Measurements from ENCODE around the gene MAP6.

The MAP6 gene

DNA sequence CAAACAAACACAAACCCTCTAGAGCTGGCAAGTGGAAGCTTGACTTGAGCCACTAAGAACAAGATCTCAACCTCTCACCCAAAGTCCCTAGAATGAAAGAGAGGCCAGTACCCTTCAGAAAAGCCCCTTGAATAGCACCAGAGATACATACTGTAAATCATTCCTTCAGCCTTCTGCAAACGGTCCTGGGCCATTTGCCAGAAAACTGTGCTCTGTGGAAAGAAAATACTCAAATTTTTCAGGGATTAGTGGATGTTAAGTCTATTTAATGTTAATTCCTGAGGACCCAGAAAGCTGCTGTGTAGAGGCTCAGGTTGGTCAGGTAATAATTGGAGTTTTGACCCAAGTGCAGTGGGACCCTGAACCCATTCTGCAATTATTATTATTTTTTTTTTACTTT, 89.9 kb downstream of the MAP6 start:
- no peak for TF ChIP-seq JUND (IDR thresholded peaks at IDR 0.05; ENCODE audit: low read depth)
- in situ Hi-C loops (cut with HindIII; ENCODE audit: low pct_unique_long_range_greater_than_20kb, low sequenced_read_pairs), result no loop called here
- DNase-seq (ENCODE audit: low read depth in 1 of 2, low spot score in 1 of 2), result no peak

GRCh38 chr11:75577207-75577606, 91.6 kb downstream of the MAP6 start:
- in situ Hi-C loops (cut with HindIII; ENCODE audit: low pct_unique_long_range_greater_than_20kb, low sequenced_read_pairs), result no loop called here
- DNase-seq (ENCODE audit: low read depth in 1 of 2, low spot score in 1 of 2), result peak; percentile 49 to 64
- TF ChIP-seq JUND (IDR thresholded peaks at IDR 0.05; ENCODE audit: low read depth), result no peak

- DNase-seq (ENCODE audit: low read depth in 1 of 2, low spot score in 1 of 2), result peak; percentile 76 to 93
- TF ChIP-seq JUND (IDR thresholded peaks at IDR 0.05; ENCODE audit: low read depth), result no peak
- in situ Hi-C loops (cut with HindIII; ENCODE audit: low pct_unique_long_range_greater_than_20kb, low sequenced_read_pairs), result no loop called here
Measured at GRCh38 chr11:75576499-75576918, 92.3 kb downstream of the MAP6 start.

DNA sequence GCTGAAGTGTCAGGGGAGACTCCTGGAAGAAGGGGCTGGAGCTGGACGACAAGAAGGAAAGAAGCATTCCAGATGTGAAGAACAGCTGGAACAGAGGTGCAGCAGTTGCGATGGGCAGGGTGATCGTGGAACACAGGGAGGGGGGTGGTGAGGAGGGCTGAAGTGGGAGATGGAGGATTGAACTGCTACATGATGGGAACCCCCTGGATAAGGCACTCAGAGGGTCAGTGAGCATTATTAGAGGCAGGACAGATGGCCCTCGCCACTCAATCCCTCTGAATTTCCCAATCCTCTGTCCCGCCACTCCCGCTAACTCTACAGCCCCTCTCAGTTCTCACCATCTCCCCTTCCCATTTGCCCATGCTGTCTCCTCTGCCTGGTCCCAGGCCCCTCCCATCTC, 92.8 kb downstream of the MAP6 start:
- TF ChIP-seq JUND (IDR thresholded peaks at IDR 0.05; ENCODE audit: low read depth), result no peak

GRCh38 chr11:75574698-75575602, 93.9 kb downstream of the MAP6 start:
- TF ChIP-seq JUND (IDR thresholded peaks at IDR 0.05; ENCODE audit: low read depth), result no peak
- no peak for DNase-seq (ENCODE audit: low read depth in 1 of 2, low spot score in 1 of 2)
- in situ Hi-C loops (cut with HindIII; ENCODE audit: low pct_unique_long_range_greater_than_20kb, low sequenced_read_pairs), result no loop called here

More for the DNA sequence above, 92.8 kb downstream of the MAP6 start:
- no peak for DNase-seq (ENCODE audit: low read depth in 1 of 2, low spot score in 1 of 2)
- in situ Hi-C loops (cut with HindIII; ENCODE audit: low pct_unique_long_range_greater_than_20kb, low sequenced_read_pairs), result no loop called here

DNA sequence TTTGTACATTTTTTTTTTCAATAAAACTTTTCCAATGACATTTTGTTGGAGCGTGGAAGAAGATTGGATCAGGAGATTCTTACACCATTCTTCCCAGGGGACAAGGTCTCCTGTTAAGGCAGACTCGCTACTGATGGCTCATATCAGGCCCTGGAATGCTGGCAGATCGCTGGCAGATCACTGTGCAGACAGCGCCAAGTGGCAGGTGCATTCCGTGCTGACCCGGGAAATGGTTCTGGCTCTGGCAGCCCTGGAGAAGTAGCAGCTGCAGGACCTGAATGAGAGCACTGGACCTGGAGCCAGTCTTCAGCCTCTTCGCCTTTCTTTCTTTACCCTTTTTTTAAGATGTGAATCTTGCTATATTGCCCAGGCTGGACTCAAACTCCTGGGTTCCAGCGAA, 96.1 kb downstream of the MAP6 start:
- no peak for DNase-seq (ENCODE audit: low read depth in 1 of 2, low spot score in 1 of 2)
- TF ChIP-seq JUND (IDR thresholded peaks at IDR 0.05; ENCODE audit: low read depth), result no peak
- in situ Hi-C loops (cut with HindIII; ENCODE audit: low pct_unique_long_range_greater_than_20kb, low sequenced_read_pairs), result no loop called here

DNA sequence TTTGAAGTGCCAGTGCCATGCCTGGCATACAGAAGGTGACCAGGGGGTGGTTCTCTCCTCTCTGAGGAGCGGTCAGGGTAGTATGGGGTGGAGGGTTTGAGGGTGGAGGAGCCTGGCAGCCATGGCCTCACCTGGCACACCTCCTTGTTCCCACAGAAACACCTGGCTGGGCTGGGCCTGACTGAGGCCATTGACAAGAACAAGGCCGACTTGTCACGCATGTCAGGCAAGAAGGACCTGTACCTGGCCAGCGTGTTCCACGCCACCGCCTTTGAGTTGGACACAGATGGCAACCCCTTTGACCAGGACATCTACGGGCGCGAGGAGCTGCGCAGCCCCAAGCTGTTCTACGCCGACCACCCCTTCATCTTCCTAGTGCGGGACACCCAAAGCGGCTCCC, 97.2 kb downstream of the MAP6 start:
- in situ Hi-C loops (cut with HindIII; ENCODE audit: low pct_unique_long_range_greater_than_20kb, low sequenced_read_pairs), result no loop called here
- DNase-seq (ENCODE audit: low read depth in 1 of 2, low spot score in 1 of 2), result no peak
- no peak for TF ChIP-seq JUND (IDR thresholded peaks at IDR 0.05; ENCODE audit: low read depth)

- in situ Hi-C loops (cut with HindIII; ENCODE audit: low pct_unique_long_range_greater_than_20kb, low sequenced_read_pairs), result no loop called here
- DNase-seq (ENCODE audit: low read depth in 1 of 2, low spot score in 1 of 2), result no peak
- TF ChIP-seq JUND (IDR thresholded peaks at IDR 0.05; ENCODE audit: low read depth), result no peak
Measured at GRCh38 chr11:75570559-75571139, 98.2 kb downstream of the MAP6 start.

GRCh38 chr11:75568616-75569219, 100.1 kb downstream of the MAP6 start:
- DNase-seq (ENCODE audit: low read depth in 1 of 2, low spot score in 1 of 2), result no peak
- no peak for TF ChIP-seq JUND (IDR thresholded peaks at IDR 0.05; ENCODE audit: low read depth)
- in situ Hi-C loops (cut with HindIII; ENCODE audit: low pct_unique_long_range_greater_than_20kb, low sequenced_read_pairs), result no loop called here

- no peak for TF ChIP-seq JUND (IDR thresholded peaks at IDR 0.05; ENCODE audit: low read depth)
- DNase-seq (ENCODE audit: low read depth in 1 of 2, low spot score in 1 of 2), result no peak
- in situ Hi-C loops (cut with HindIII; ENCODE audit: low pct_unique_long_range_greater_than_20kb, low sequenced_read_pairs), result no loop called here
Measured at GRCh38 chr11:75567971-75568370, 100.9 kb downstream of the MAP6 start.

GRCh38 chr11:75566763-75567279, 102.0 kb downstream of the MAP6 start:
- no peak for TF ChIP-seq JUND (IDR thresholded peaks at IDR 0.05; ENCODE audit: low read depth)
- in situ Hi-C loops (cut with HindIII; ENCODE audit: low pct_unique_long_range_greater_than_20kb, low sequenced_read_pairs), result no loop called here
- no peak for DNase-seq (ENCODE audit: low read depth in 1 of 2, low spot score in 1 of 2)

DNA sequence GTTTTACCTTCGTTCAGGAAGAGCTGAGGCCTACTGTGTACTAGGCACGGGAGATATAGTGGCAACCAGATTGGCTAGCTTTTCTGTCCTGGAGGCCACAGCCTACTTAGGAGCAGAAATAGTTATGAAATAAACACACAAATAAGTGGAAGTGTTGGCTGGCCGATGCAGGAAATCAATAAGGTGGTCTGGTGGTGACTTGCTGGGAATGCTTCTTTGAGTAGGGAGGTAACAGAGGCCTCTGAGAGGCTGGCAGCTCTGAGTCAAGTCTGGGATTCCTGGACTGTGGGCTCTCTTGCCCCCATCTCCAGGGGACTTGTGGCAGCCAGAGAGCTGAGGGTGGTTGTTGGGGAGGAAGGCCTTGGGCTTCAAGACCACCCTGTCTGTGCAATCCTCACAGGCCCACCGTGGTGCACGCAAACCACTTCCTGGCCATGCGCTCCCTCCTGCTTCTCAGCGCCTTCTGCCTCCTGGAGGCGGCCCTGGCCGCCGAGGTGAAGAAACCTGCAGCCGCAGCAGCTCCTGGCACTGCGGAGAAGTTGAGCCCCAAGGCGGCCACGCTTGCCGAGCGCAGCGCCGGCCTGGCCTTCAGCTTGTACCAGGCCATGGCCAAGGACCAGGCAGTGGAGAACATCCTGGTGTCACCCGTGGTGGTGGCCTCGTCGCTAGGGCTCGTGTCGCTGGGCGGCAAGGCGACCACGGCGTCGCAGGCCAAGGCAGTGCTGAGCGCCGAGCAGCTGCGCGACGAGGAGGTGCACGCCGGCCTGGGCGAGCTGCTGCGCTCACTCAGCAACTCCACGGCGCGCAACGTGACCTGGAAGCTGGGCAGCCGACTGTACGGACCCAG, 102.7 kb downstream of the MAP6 start:
- in situ Hi-C loops (cut with HindIII; ENCODE audit: low pct_unique_long_range_greater_than_20kb, low sequenced_read_pairs), result no loop called here
- TF ChIP-seq JUND (IDR thresholded peaks at IDR 0.05; ENCODE audit: low read depth), result no peak
- DNase-seq (ENCODE audit: low read depth in 1 of 2, low spot score in 1 of 2), result no peak

All from T47D (cell line).